Measurements from ENCODE around the gene BGN.

BGN gene

GRCh38 chrX:153460826-153461225, 34.0 kb upstream of the BGN start:
- DNase-seq (ENCODE audit: low spot score), result peak; percentile 54

- no peak for DNase-seq (ENCODE audit: low spot score)
Observed at GRCh38 chrX:153462291-153462690, 32.5 kb upstream of the BGN start.

- DNase-seq (ENCODE audit: low spot score), result no peak
Observed at GRCh38 chrX:153463031-153463430, 31.7 kb upstream of the BGN start.

DNA sequence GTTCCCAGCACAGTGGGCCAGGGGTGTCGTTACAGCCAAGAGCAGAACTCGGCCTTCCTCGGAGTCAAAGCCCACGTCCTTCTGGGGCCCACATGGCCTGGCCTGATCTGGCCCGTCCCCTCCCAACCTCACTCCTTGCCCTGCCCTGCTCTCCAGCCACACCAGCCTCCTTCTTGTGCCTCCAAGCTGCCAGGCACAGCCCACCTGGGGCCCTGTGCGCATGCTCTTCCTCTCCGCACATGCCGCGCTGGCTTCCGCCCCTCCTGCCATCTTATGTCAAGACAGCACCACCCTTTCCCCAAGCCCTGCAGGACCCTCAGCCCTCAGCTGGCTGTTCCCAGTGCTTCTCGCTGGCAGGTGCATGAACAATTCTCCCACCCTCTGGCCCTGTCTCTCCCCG, 31.2 kb upstream of the BGN start:
- DNase-seq (ENCODE audit: low spot score), result no peak

DNA sequence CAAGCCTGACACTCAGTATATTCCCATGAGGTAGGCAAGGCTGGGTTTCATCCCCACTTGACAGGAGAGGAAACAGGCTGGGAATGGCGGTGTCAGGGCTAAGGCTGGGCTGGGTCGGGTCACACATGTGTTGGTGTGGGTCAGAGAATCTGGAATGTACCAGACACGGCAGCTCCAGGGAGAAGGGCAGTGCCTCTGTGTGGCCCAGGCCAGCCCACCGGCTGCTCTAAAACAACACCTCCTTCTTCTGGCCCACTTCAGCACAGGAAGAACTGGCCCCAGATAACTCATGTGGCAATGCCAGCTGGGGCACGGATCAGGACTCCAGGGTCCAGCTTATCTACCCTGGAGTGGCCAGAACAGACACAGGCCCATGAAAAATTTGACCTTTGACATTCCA, 30.7 kb upstream of the BGN start:
- DNase-seq (ENCODE audit: low spot score), result no peak

DNA sequence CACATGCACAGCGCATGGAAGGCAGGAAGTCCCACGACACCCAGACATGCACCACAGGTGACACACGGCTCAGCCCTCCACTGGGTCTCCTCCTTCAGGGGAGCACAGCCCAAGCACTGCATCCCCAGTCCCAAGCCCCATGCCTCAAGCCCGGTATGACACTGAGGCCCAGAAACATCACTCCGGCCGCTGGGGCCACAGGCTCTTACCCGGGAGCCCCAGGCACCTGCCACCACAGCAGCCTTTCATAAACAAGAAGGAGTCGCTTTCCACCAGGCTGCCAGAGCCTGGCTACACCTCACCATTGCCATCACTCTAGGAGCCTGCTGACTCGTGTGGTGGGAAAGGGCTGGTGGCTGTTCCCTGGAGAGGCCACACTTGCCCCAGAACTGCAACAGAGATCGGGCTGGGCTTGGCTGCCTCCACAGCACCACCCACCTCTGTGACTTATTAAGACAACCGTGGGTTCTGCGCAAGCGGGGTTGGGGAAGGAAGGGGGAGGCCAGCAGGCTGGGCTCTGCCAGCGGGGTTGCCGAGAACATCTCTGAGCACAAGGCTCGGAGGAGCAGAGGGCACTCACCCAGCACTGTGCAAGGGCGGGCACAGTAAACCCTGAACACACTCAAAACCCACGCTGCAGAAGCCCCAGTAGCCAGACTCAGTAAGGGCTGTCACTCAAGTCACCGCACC, 28.9 kb upstream of the BGN start:
- no peak for DNase-seq (ENCODE audit: low spot score)

DNA sequence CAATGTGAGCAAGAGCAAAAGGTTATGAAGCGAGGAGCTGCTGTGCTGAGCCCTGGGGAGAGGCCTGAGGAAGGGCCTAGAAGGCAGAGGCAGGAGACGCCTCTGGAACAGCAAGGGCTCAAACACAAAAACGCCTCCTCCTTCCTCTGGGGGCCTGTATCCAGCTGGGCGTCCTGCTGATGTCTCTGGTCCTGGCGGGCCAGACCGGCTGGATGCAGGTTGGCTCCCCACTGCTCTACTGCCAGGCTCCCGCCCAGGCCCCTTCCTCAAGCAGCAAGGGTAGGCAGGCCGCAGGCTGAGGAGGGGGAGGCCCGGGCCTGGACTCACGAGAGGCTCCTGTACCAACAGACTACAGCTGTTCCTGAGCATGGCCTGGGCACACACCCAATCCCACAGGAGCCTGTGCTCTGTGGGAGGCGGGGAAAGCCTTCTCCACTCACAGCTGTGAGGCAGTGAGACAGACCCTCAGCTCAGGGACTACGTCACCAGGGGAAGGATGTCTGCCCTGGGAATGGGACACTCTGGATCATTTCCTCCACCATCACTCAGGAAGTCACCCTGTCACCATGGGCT, 26.7 kb upstream of the BGN start:
- DNase-seq (ENCODE audit: low spot score), result no peak

DNA sequence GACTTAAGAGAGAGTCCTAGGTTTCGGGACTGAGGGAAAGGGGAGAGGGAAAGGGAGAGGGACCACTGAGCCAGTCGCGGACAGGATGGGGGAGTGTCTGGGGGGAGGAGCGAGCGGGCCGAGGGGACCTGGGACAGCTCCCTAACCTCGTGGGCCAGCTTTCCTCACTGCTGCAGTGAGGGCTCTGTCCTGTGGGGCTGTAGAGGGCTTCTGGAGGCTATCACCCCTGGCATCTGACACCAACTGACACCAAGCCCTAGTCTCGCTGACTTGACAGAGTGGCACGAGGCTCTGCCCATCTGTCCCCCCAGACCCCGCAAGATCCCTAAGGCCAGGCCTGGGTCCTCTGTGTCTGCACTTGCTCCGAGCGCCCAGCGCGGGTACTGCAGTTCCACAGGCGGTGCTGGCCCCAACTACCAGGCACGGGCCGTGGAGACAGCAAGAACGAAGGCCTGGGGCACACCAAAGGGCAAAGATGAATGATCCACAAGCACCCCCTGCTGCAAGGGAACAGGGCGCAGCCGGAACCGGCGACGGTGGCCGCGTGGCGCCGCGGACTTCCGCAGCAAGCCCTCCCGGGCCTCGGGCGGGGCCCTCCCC, 24.9 kb upstream of the BGN start:
- peak; percentile 2 for DNase-seq (ENCODE audit: low spot score)

GRCh38 chrX:153470411-153471363, 24.1 kb upstream of the BGN start, which contains the start of gene HAUS7:
TSS of gene HAUS7 (minus strand) at chrX:153470576. CDS start at chrX:153470557, 19 bp downstream.
- DNase-seq (ENCODE audit: low spot score), result peak; percentile 85

DNA sequence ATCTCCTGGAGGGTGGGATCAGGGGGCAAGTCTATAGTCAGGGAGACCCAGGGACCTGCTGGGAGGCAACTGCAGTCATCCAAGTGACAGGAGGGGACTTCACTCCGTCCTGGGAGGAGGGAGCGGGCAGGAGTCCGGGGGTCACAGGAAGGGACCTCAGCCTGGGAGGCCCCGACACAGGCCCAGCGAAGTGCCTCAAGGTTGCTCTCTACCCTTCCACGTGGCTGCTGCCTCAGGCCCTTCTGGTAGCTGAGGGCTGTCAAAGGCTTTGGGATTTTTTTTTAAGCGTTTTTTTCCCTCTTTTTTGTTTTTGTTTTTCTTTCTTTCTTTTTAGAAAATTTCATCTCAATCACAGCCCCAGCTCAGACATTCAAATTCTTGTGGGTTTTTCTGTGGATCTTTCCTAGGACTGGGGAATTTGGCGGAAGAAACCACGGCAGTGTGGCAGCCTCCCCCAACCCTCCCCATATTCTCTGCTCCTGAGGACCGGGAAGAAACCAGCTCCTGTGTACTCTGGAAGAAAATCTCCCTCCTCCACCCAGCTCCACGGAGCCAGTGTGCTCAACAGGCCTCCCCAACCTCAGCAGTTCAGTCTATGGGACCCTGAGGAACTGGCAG, 23.0 kb upstream of the BGN start:
- DNase-seq (ENCODE audit: low spot score), result no peak

- DNase-seq (ENCODE audit: low spot score), result no peak
Observed at GRCh38 chrX:153473126-153473525, 21.7 kb upstream of the BGN start.

DNA sequence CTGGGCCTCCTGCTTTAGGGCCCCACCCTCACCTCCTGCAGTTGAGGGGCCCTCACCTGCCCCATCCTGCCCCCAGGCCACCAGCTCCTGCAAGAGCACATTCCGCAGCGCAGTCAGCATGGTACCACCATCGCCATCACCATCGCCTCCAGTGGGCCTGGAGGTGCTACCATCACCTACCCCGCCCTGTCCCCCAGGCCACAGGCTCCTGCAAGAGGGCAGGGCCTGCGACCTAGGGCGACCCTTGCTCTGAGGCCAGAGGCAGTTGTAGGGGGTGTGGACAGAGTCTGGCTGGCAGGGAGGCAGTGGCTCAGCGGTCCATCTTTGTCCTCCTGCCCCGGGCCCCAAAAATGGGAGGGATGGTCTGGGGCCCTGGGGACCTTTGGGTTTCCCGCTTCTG, 20.5 kb upstream of the BGN start:
- DNase-seq (ENCODE audit: low spot score), result no peak

DNA sequence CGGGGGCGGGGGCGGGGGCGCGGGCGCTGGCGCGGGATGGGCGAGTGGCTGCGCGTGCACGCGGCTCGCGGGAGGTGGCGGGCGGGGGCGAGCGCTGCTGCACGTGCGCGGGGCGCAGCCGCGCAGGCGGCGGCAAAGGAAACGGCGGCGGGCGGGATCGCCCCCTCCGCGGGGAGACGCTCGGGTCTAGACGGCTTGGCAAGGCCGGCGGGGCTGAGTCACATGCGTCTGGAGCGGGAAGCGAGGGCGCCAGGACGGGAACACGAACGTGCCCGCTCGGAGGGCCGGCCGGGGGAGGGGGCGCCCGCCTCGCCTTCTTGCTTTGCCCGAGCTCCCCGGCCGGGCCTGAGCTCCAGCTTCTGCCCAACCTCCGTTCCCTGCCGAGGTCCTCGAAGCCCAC, 20.1 kb upstream of the BGN start:
- DNase-seq (ENCODE audit: low spot score), result no peak

- no peak for DNase-seq (ENCODE audit: low spot score)
Observed at GRCh38 chrX:153475271-153475670, 19.5 kb upstream of the BGN start.

DNA sequence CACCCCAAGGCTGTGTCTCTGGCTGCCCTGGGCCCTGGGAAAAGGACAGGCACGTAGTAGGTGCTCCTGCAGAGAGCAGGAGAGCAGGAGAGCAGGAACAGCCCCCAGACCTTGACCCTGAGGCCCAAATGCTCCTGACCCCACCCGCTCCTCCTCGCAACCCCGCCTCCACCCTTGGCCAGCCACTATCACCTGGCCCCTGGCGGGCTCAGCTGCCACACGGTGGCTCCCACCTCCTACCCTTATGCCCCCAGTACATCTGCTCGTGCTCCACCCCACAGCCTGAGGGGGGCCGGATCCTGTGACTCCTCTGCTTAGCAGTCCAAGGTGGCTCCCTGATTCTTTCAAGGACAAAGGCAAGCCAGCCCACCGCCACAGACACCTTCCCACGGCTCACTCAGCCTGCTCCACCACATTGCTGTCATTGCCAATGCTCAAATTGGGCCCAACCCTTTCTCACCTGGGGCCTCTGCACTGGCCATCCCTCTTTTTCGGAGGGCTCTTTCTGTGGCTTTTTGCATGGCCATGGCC, 19.0 kb upstream of the BGN start:
- no peak for DNase-seq (ENCODE audit: low spot score)

DNA sequence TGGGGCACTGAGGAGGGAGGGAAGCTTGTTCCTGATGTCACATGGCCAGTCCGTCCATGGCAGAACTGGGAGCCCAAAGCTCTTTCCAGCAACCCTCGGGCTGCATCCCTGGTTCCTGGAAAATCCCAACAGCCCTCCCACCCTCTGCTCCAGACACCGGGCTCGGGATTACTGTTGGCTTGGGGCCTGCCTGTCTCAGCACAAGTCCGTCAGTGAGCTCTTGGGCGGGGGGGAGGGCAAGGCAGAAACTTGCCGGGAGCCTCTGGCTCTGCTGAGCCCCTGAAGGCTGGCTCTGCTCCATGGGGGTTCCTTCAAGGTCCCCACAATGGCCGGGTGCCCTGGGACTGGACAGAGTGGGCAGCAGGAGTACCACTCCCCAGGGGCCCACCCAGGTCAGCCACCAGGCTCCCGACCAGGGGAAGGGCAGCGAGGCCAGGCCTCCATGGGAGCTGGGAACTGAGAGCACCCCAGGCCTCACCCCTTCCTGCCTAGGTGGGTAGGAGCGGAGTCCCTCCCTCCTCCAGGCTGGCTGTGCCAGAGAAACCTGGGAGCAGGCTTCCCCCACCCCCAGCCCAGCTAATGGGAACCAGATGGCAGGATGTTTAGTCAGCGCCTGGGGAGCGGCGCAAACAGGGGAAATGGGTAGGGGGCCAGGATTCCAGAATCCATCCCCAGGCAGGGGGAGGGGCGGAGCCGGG, 18.0 kb upstream of the BGN start:
- DNase-seq (ENCODE audit: low spot score), result no peak

- no peak for DNase-seq (ENCODE audit: low spot score)
Observed at GRCh38 chrX:153477364-153477857, 17.4 kb upstream of the BGN start.

GRCh38 chrX:153477901-153478300, 16.9 kb upstream of the BGN start:
- DNase-seq (ENCODE audit: low spot score), result no peak

DNA sequence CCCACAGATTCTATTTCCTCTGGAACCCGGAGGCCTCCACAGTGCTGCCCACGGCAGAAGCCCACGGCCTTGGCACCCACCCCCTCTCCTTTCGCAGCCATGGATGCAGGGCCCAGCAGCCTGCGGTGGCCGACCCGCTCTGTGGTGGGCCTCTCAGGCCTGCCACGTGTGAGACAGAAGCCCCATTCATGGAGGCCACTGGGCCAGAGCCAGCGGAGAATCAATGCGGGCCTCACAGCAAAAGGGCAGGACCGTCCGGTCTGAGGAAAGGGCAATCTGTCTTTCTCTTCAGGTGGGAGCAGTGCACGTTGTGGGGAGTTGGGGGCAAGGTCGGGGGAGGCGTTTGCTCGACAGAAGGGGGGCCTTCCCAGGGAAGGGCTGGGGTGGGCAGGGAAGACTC, 16.0 kb upstream of the BGN start:
- no peak for DNase-seq (ENCODE audit: low spot score)

- DNase-seq (ENCODE audit: low spot score), result no peak
Observed at GRCh38 chrX:153481043-153481442, 13.7 kb upstream of the BGN start.

All from cerebellar cortex (tissue), 1 donor.